Measurements from ENCODE around the gene MED1.
"Not testable (repeated sequence)": the region's sequence is repeated elsewhere in the genome, so short reads cannot be mapped to it uniquely, and the experiment has no call there.

MED1 gene

GRCh38 chr17:39400547-39401411 is 50.3 kb downstream of the MED1 start:
- Mint-ChIP-seq H3K4me1 (peaks cover 51% of the 10 kb centered on the region), H3K9me3 (no peaks in the 10 kb centered on the region), H3K27me3 (no peaks in the 10 kb centered on the region), H3K4me3 (peak overlapping the region; percentile 97 to 100), H3K27ac (peak overlapping the region; percentile 87 to 97)
- peak; percentile 5 for ATAC-seq
- DNase-seq: no peak

DNA sequence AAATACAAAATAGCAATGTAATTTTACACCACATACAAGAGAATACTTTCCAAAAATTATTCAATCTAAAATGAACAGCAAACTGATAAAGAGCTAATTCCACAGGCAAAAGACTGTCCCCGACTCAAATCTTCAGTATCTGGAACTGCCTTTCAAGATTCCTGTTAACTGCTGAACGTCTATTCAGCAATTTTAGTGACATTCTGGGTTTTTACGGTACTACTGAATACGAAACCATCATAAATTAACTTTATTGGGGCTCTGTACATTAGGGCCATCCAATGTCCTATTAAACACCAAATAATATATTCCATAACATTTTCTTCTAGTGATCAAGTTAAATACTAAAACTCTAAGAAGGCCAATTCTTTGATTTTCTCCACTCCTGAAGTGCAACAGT is 51.3 kb downstream of the MED1 start:
- Mint-ChIP-seq H3K9me3 (no peaks in the 10 kb centered on the region), H3K27ac (no peak overlapping the region), H3K4me3 (peak overlapping the region in 1 of 2 donors; percentile 97), H3K27me3 (no peaks in the 10 kb centered on the region), H3K4me1 (peaks cover 46% of the 10 kb centered on the region)
- ATAC-seq (no peak), DNase-seq (no peak)

GRCh38 chr17:39393736-39394135 is 57.3 kb downstream of the MED1 start:
- H3K27ac Mint-ChIP-seq: no peak overlapping the region
- H3K4me3 Mint-ChIP-seq: no peak overlapping the region
- DNase-seq (no peak), ATAC-seq (no peak)
- H3K27me3 Mint-ChIP-seq: no peaks in the 10 kb centered on the region
- H3K9me3 Mint-ChIP-seq: no peaks in the 10 kb centered on the region
- peaks cover 21% of the 10 kb centered on the region for H3K4me1 Mint-ChIP-seq

GRCh38 chr17:39391448-39391847 is 59.6 kb downstream of the MED1 start:
- Mint-ChIP-seq H3K4me3 (no peak overlapping the region), H3K27me3 (no peaks in the 10 kb centered on the region), H3K27ac (no peak overlapping the region), H3K4me1 (peaks cover 21% of the 10 kb centered on the region), H3K9me3 (no peaks in the 10 kb centered on the region)
- DNase-seq: no peak
- ATAC-seq: no peak

DNA sequence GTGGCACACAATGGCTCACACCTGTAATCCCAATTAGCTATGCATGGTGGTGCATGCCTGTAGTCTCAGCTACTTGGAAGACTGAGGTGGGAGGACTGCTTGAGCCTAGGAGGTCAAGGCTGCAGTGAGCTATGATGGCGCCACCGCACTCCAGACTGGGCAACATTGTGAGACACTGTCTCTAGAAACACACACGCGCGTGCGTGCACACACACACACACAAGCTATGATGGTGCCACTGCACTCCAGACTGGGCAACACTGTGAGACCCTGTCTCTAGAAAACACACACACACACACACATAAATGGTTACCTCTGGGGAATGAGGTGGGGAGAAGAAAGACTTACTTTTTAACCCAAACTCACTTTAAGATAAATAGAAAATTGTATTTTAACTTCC is 66.0 kb downstream of the MED1 start:
- Mint-ChIP-seq H3K4me1 (no peaks in the 10 kb centered on the region), H3K9me3 (no peaks in the 10 kb centered on the region), H3K27me3 (no peaks in the 10 kb centered on the region), H3K27ac (no peak overlapping the region), H3K4me3 (no peak overlapping the region)
- ATAC-seq (no peak), DNase-seq (no peak)

- peaks cover 21% of the 10 kb centered on the region for H3K4me1 Mint-ChIP-seq
- H3K27me3 Mint-ChIP-seq: no peaks in the 10 kb centered on the region
- H3K9me3 Mint-ChIP-seq: no peaks in the 10 kb centered on the region
- no peak overlapping the region for H3K27ac Mint-ChIP-seq
- H3K4me3 Mint-ChIP-seq: no peak overlapping the region
- no peak for DNase-seq
- ATAC-seq: no peak
Measured at GRCh38 chr17:39380144-39380543, 70.9 kb downstream of the MED1 start.

DNA sequence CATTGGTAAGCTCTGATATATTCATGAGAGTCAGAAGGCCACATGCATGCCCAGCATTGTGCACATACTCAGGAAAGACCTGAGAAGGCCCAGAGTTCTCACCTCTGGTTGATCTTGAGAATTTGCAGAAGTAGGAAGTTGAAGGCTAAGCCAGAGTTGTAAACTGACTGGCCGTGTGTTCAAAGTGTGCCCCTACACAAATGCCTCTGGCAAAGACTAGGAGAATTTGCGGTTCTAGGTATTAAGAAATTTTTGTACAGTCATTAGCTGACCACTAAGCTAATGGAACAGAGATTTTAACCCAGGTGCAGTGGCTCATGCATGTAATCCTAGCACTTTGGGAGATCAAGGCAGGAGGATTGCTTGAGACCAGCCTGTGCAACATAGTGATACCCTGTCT is 74.6 kb downstream of the MED1 start:
- Mint-ChIP-seq H3K4me3 (no peak overlapping the region), H3K27ac (no peak overlapping the region), H3K9me3 (no peaks in the 10 kb centered on the region), H3K27me3 (no peaks in the 10 kb centered on the region), H3K4me1 (peaks cover 21% of the 10 kb centered on the region)
- DNase-seq (no peak), ATAC-seq (no peak)

DNA sequence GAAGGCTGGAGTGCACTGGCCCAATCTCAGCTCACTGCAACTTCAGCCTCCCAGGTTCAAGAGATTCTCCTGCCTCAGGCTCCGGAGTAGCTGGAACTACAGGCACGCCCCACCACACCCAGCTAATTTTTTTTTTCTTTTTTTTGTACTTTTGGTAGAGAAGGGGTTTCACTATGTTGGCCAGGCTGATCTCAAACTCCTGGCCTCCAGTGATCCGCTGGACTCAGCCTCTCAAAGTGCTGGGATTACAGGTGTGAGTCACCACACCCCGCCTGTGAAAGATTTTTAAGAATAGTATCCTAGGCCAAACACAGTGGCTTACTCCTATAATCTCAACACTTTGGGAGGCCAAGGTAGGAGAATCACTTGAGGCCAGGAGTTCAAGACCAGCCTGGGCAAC is 83.3 kb downstream of the MED1 start:
- H3K27ac Mint-ChIP-seq, DNase-seq, H3K4me3 Mint-ChIP-seq, H3K9me3 Mint-ChIP-seq, H3K27me3 Mint-ChIP-seq, H3K4me1 Mint-ChIP-seq, ATAC-seq: not testable (repeated sequence)

GRCh38 chr17:39365872-39366271 is 85.2 kb downstream of the MED1 start:
- no peak overlapping the region for H3K4me3 Mint-ChIP-seq
- no peak overlapping the region for H3K27ac Mint-ChIP-seq

GRCh38 chr17:39365242-39365641 is 85.8 kb downstream of the MED1 start:
- ATAC-seq (no peak), DNase-seq (no peak)
- no peaks in the 10 kb centered on the region for H3K9me3 Mint-ChIP-seq
- no peaks in the 10 kb centered on the region for H3K27me3 Mint-ChIP-seq
- no peak overlapping the region for H3K27ac Mint-ChIP-seq
- no peak overlapping the region for H3K4me3 Mint-ChIP-seq
- peaks cover 9% of the 10 kb centered on the region for H3K4me1 Mint-ChIP-seq

More at GRCh38 chr17:39365872-39366271, 85.2 kb downstream of the MED1 start:
- no peaks in the 10 kb centered on the region for H3K9me3 Mint-ChIP-seq
- DNase-seq (no peak), ATAC-seq (no peak)
- H3K4me1 Mint-ChIP-seq: peaks cover 2% of the 10 kb centered on the region
- H3K27me3 Mint-ChIP-seq: no peaks in the 10 kb centered on the region

- no peaks in the 10 kb centered on the region for H3K27me3 Mint-ChIP-seq
- H3K9me3 Mint-ChIP-seq: no peaks in the 10 kb centered on the region
- DNase-seq: no peak
- H3K27ac Mint-ChIP-seq: no peak overlapping the region
- ATAC-seq: no peak
- peaks cover 14% of the 10 kb centered on the region for H3K4me1 Mint-ChIP-seq
- no peak overlapping the region for H3K4me3 Mint-ChIP-seq
Measured at GRCh38 chr17:39364236-39365025, 86.6 kb downstream of the MED1 start.

- Mint-ChIP-seq H3K9me3 (no peaks in the 10 kb centered on the region), H3K4me1 (peaks cover 14% of the 10 kb centered on the region), H3K4me3 (no peak overlapping the region), H3K27me3 (no peaks in the 10 kb centered on the region), H3K27ac (no peak overlapping the region)
- ATAC-seq (no peak), DNase-seq (no peak)
Measured at GRCh38 chr17:39361064-39361463, 90.0 kb downstream of the MED1 start.

- H3K27ac Mint-ChIP-seq: no peak overlapping the region
- peaks cover 14% of the 10 kb centered on the region for H3K4me1 Mint-ChIP-seq
- H3K27me3 Mint-ChIP-seq: no peaks in the 10 kb centered on the region
- no peak for ATAC-seq
- no peak for DNase-seq
- no peaks in the 10 kb centered on the region for H3K9me3 Mint-ChIP-seq
- H3K4me3 Mint-ChIP-seq: no peak overlapping the region
Measured at GRCh38 chr17:39360537-39360936, 90.5 kb downstream of the MED1 start.

GRCh38 chr17:39359994-39360393 is 91.1 kb downstream of the MED1 start:
- Mint-ChIP-seq H3K4me1 (peaks cover 14% of the 10 kb centered on the region), H3K9me3 (no peaks in the 10 kb centered on the region), H3K4me3 (no peak overlapping the region), H3K27ac (no peak overlapping the region), H3K27me3 (no peaks in the 10 kb centered on the region)
- ATAC-seq (peak; percentile 35), DNase-seq (no peak)

DNA sequence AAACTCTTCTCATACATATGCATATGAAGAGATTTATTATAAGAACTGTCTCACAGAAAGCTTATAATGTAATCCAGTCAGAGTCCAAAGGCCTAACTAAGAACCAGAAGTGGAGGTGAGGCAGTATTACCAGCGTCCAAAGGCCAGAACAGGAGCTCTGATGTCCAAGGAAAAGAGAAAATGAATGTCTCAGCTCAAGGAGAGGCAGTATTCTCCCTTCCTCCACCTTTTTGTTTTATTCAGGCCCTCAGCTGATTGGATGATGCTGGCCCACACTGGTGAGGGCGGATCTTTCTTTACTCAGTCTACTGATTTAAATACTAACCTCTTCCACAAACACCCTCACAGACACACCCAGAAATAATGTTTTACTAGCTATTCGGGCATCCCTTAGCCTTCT is 93.1 kb downstream of the MED1 start:
- Mint-ChIP-seq H3K27ac (no peak overlapping the region), H3K9me3 (no peaks in the 10 kb centered on the region), H3K4me1 (peaks cover 14% of the 10 kb centered on the region), H3K4me3 (no peak overlapping the region), H3K27me3 (no peaks in the 10 kb centered on the region)
- DNase-seq (no peak), ATAC-seq (no peak)

GRCh38 chr17:39357488-39357887 is 93.6 kb downstream of the MED1 start:
- H3K27me3 Mint-ChIP-seq: no peaks in the 10 kb centered on the region
- H3K9me3 Mint-ChIP-seq: no peaks in the 10 kb centered on the region
- no peak overlapping the region for H3K27ac Mint-ChIP-seq
- DNase-seq (no peak), ATAC-seq (no peak)
- H3K4me1 Mint-ChIP-seq: peaks cover 14% of the 10 kb centered on the region
- H3K4me3 Mint-ChIP-seq: no peak overlapping the region
